Prostate gland (tissue), 1 donor: ENCODE data around the gene SEMA5A.

Source experiments
- POLR2A ChIP-seq: fragments of 450-650 bp; IDR thresholded peaks from one replicate; pipeline ENCODE4 v1.6.1; 2016; ENCODE audit warnings: antibody characterized with exemption, mild to moderate bottlenecking
- POLR2AphosphoS5 ChIP-seq: sonication (generic); formaldehyde crosslinking; IDR thresholded peaks from one replicate; pipeline ENCODE4 v1.6.1; 2017; ENCODE audit warnings: antibody characterized with exemption

DNA sequence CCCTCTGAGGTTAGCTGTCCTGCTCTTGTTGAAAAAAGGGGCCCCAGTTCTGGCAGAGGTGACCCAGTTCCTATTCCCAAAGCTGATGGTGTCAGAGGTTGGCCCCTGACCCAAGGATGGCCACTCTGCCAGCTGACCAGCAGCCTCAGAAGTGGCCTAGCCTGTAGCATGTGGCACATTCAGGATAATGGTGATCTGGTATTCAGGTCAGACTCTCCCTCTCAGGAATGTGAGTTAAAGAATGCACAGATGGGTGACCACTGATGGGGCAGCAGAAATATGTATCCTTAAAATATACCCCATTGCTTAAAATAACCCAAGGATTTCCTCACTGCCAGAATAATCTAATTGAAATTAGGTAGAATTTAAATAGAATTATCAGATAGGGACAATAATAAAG, 369.2 kb downstream of the SEMA5A start:
- TF ChIP-seq POLR2AphosphoS5 (no peak), POLR2A (no peak)
